Measurements from ENCODE around the gene ALS2CL. TPM values are rescaled to one million over a fixed set of nuclear protein-coding genes. Genes with fewer than 3 reads are reported as not detected.

ALS2CL gene
- total RNA-seq, 1 experiment from 2014 or later = 11.2 TPM

DNA sequence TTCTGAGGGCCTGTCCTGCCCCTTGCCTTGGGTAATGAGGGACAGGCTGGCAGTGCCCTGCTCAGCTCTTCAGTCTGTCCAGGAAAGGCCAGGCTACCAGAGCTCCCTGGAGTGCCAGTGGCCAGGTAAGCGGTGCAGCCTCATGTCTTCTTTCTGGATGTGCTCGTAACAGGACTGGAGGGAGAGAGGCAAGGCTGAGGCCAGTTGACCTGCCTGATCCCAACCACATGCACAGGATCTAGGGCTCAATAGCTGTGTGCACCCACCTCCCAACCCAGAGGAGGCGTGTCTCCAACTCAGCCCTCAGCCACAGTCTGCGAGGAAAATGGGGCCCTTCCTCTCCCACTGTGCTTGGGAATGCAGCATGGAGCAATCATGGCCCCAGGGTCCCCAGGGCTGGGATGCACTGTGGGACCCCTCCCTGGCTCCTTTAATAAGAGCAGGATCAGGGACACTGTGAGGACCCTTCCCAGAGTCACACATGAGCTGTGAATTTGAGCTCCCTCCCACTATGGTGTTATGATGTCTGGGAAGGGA is 22.5 kb downstream of the ALS2CL start:
- Mint-ChIP-seq H3K27ac (ENCODE audit: unreplicated experiment) (no peak overlapping the region), H3K36me3 (ENCODE audit: insufficient read depth, unreplicated experiment) (no peaks in the 10 kb centered on the region), H3K4me1 (ENCODE audit: low read depth, unreplicated experiment) (no peaks in the 10 kb centered on the region), H3K9me3 (ENCODE audit: unreplicated experiment) (no peaks in the 10 kb centered on the region), H3K27me3 (ENCODE audit: insufficient read depth, unreplicated experiment) (no peaks in the 10 kb centered on the region), H3K4me3 (ENCODE audit: unreplicated experiment) (no peak overlapping the region)
- Histone ChIP-seq H3K4me3 (ENCODE audit: low read depth, low read length) (no peak overlapping the region), H3K9me3 (no peaks in the 10 kb centered on the region), H3K36me3 (ENCODE audit: control insufficient read depth, insufficient read depth, low read length) (no peaks in the 10 kb centered on the region), H3K4me1 (no peaks in the 10 kb centered on the region), H3K27me3 (replicated peaks; ENCODE audit: control insufficient read depth, insufficient read depth, low read length) (no peaks in the 10 kb centered on the region)
- TF ChIP-seq, protein P1, sequence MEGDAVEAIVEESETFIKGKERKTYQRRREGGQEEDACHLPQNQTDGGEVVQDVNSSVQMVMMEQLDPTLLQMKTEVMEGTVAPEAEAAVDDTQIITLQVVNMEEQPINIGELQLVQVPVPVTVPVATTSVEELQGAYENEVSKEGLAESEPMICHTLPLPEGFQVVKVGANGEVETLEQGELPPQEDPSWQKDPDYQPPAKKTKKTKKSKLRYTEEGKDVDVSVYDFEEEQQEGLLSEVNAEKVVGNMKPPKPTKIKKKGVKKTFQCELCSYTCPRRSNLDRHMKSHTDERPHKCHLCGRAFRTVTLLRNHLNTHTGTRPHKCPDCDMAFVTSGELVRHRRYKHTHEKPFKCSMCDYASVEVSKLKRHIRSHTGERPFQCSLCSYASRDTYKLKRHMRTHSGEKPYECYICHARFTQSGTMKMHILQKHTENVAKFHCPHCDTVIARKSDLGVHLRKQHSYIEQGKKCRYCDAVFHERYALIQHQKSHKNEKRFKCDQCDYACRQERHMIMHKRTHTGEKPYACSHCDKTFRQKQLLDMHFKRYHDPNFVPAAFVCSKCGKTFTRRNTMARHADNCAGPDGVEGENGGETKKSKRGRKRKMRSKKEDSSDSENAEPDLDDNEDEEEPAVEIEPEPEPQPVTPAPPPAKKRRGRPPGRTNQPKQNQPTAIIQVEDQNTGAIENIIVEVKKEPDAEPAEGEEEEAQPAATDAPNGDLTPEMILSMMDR (IDR thresholded peaks at IDR 0.05; ENCODE audit: insufficient read depth in 1 of 2, low read depth in 1 of 2, low read length in 1 of 2, severe bottlenecking in 1 of 2, unreplicated experiment in 1 of 2) = no peak
- no TSS peak for BruUV-seq (replicated peaks)
- DNase-seq = peak in 1 of 2 experiments; percentile 26
- ChIA-PET POLR2A (no interaction called here), CTCF (no interaction called here)
- intact Hi-C loops (cut with micrococcal nuclease; ENCODE audit: unreplicated experiment) = no loop called here

DNA sequence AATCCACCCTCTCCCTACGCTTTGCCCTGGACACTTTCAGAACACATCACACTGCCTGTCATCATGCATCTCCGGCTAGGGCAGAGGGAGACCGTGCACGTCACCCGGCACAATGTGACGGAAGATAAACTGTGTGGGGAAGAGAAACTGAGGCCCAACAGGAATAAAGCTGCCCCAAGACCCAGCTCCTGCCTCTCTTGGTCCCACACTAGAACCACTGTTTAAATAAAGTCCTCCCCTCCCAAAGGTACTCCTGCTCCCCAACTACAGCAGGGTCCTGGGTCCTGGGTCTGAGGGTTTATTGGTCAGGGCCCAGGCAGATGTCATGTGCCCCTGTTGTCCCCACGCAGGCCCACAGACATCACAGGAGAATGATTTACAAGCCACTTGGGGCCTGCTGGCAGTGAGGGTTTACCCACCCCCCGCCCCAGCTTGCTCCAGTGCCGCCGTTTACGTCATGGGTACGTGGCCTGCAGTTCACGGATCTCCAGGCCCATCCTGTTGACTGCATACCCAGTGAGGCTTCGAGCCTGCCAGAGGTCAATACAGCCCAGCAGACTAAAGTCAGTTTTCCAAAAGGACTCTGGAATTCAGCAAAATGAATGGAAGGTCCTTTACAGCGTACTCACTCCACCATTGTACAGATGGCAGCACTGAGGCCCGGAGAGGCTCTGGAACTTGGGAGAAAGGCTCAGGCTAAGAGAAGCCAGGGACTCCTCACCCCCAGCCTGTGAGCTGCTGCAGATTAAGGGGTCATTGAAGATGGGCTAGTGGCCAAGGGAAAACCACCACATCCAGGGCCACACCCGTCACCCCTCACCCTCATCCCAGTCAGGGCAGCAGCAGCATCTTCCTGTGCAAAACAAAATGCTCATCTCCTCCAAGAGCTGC is 23.2 kb downstream of the ALS2CL start:
- POLR2A ChIA-PET = no interaction called here
- H3K4me3 Mint-ChIP-seq (ENCODE audit: unreplicated experiment) = no peak overlapping the region

More for the DNA sequence above, 23.2 kb downstream of the ALS2CL start:
- Mint-ChIP-seq H3K4me1 (ENCODE audit: low read depth, unreplicated experiment) (no peaks in the 10 kb centered on the region), H3K9me3 (ENCODE audit: unreplicated experiment) (no peaks in the 10 kb centered on the region), H3K27me3 (ENCODE audit: insufficient read depth, unreplicated experiment) (no peaks in the 10 kb centered on the region), H3K36me3 (ENCODE audit: insufficient read depth, unreplicated experiment) (no peaks in the 10 kb centered on the region), H3K27ac (ENCODE audit: unreplicated experiment) (no peak overlapping the region)
- H3K27me3 ChIP-seq (replicated peaks; ENCODE audit: control insufficient read depth, insufficient read depth, low read length) = no peaks in the 10 kb centered on the region
- peak in 1 of 2 experiments; percentile 12 for DNase-seq
- CTCF ChIA-PET = no interaction called here
- no peaks in the 10 kb centered on the region for H3K36me3 ChIP-seq (ENCODE audit: control insufficient read depth, insufficient read depth, low read length)
- H3K4me3 ChIP-seq (ENCODE audit: low read depth, low read length) = no peak overlapping the region
- H3K4me1 ChIP-seq = no peaks in the 10 kb centered on the region
- BruUV-seq (replicated peaks) = no TSS peak
- no peaks in the 10 kb centered on the region for H3K9me3 ChIP-seq
- TF ChIP-seq, protein P1 (IDR thresholded peaks at IDR 0.05; ENCODE audit: insufficient read depth in 1 of 2, low read depth in 1 of 2, low read length in 1 of 2, severe bottlenecking in 1 of 2, unreplicated experiment in 1 of 2) = no peak
- intact Hi-C loops (cut with micrococcal nuclease; ENCODE audit: unreplicated experiment) = no loop called here

Measured in Caco-2 (cell line).